Measurements from ENCODE around the gene ANKRD11.

Gene ANKRD11

GRCh38 chr16:89373355-89374110 is 116.8 kb downstream of the ANKRD11 start:
- no peaks in the 10 kb centered on the region for H3K9me3 ChIP-seq (ENCODE audit: insufficient read depth, low read depth, low read length)
- no peaks in the 10 kb centered on the region for H3K27me3 ChIP-seq (ENCODE audit: insufficient read depth, low read length, poor library complexity, severe bottlenecking)
- H3F3A ChIP-seq (ENCODE audit: low read depth), result no peaks in the 10 kb centered on the region
- H3K4me1 ChIP-seq (ENCODE audit: insufficient read depth, low read length, poor library complexity, severe bottlenecking), result no peaks in the 10 kb centered on the region
- H4K20me1 ChIP-seq (ENCODE audit: insufficient read depth, low read length, poor library complexity, severe bottlenecking), result peaks cover 50% of the 10 kb centered on the region
- no peak overlapping the region for H3K4me3 ChIP-seq (ENCODE audit: low read length, poor library complexity, severe bottlenecking)
- peaks cover 97% of the 10 kb centered on the region for H3K79me2 ChIP-seq (ENCODE audit: insufficient read depth, low read length)
- no peak overlapping the region for H3K9ac ChIP-seq (ENCODE audit: low read depth, low read length, poor library complexity, severe bottlenecking)
- H2AFZ ChIP-seq (ENCODE audit: low read length), result no peak overlapping the region
- H3K9me2 ChIP-seq (replicated peaks; ENCODE audit: low read depth, low read length), result no peaks in the 10 kb centered on the region
- H3K4me2 ChIP-seq (ENCODE audit: low read depth, low read length, poor library complexity, severe bottlenecking), result no peak overlapping the region
- TF ChIP-seq CTCF (conservative IDR thresholded peaks at IDR 0.05; ENCODE audit: low read length), result no peak
- TF ChIP-seq EZH2phosphoT487 (IDR thresholded peaks at IDR 0.05; ENCODE audit: borderline replicate concordance), result no peak
- H3K36me3 ChIP-seq (ENCODE audit: insufficient read depth, low read length), result peaks cover 3% of the 10 kb centered on the region; the same call in 1 of the 2 replicates

- Histone ChIP-seq H3K4me1 (ENCODE audit: insufficient read depth, low read length, poor library complexity, severe bottlenecking) (no peaks in the 10 kb centered on the region), H3K27me3 (ENCODE audit: insufficient read depth, low read length, poor library complexity, severe bottlenecking) (no peaks in the 10 kb centered on the region), H3K4me3 (ENCODE audit: low read length, poor library complexity, severe bottlenecking) (no peak overlapping the region), H3K9me3 (ENCODE audit: insufficient read depth, low read depth, low read length) (no peaks in the 10 kb centered on the region), H3K9ac (ENCODE audit: low read depth, low read length, poor library complexity, severe bottlenecking) (no peak overlapping the region), H4K20me1 (ENCODE audit: insufficient read depth, low read length, poor library complexity, severe bottlenecking) (peaks cover 49% of the 10 kb centered on the region), H2AFZ (ENCODE audit: low read length) (no peak overlapping the region), H3K79me2 (ENCODE audit: insufficient read depth, low read length) (peaks cover 97% of the 10 kb centered on the region), H3K9me2 (replicated peaks; ENCODE audit: low read depth, low read length) (no peaks in the 10 kb centered on the region), H3F3A (ENCODE audit: low read depth) (no peaks in the 10 kb centered on the region), H3K36me3 (ENCODE audit: insufficient read depth, low read length) (peaks cover 3% of the 10 kb centered on the region; the same call in 1 of the 2 replicates), H3K4me2 (ENCODE audit: low read depth, low read length, poor library complexity, severe bottlenecking) (no peak overlapping the region)
- no peak for TF ChIP-seq CTCF (conservative IDR thresholded peaks at IDR 0.05; ENCODE audit: low read length)
These were observed 118.3 kb downstream of the ANKRD11 start for GRCh38 chr16:89371968-89372634.

DNA sequence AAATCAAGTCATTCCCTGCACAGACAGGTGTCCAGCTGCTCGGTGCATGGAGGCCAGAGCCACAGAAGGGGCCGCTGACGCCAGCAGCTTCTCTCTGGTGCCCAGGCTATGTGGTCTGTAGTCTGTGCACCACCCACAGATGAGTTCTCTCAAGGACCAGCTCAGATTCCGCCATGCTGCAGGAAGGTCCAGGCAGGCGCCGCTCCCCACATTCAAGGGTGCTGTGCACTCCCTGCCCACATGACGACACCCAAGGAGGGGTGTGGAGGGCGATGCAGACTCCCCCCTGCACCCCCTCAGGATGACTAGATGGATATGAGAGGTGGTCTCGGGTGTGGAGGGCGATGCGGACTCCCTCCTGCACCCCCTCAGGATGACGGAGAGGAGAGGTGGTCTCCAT is 119.0 kb downstream of the ANKRD11 start:
- H3K9ac ChIP-seq (ENCODE audit: low read depth, low read length, poor library complexity, severe bottlenecking), result no peak overlapping the region
- H3F3A ChIP-seq (ENCODE audit: low read depth), result no peaks in the 10 kb centered on the region
- peaks cover 97% of the 10 kb centered on the region for H3K79me2 ChIP-seq (ENCODE audit: insufficient read depth, low read length)
- H3K9me3 ChIP-seq (ENCODE audit: insufficient read depth, low read depth, low read length), result no peaks in the 10 kb centered on the region
- no peak overlapping the region for H3K4me3 ChIP-seq (ENCODE audit: low read length, poor library complexity, severe bottlenecking)
- peaks cover 3% of the 10 kb centered on the region; the same call in 1 of the 2 replicates for H3K36me3 ChIP-seq (ENCODE audit: insufficient read depth, low read length)
- peaks cover 50% of the 10 kb centered on the region for H4K20me1 ChIP-seq (ENCODE audit: insufficient read depth, low read length, poor library complexity, severe bottlenecking)
- TF ChIP-seq CTCF (conservative IDR thresholded peaks at IDR 0.05; ENCODE audit: low read length), result no peak
- no peak for TF ChIP-seq EZH2phosphoT487 (IDR thresholded peaks at IDR 0.05; ENCODE audit: borderline replicate concordance)
- H3K9me2 ChIP-seq (replicated peaks; ENCODE audit: low read depth, low read length), result no peaks in the 10 kb centered on the region
- H2AFZ ChIP-seq (ENCODE audit: low read length), result no peak overlapping the region
- H3K27me3 ChIP-seq (ENCODE audit: insufficient read depth, low read length, poor library complexity, severe bottlenecking), result no peaks in the 10 kb centered on the region
- H3K4me1 ChIP-seq (ENCODE audit: insufficient read depth, low read length, poor library complexity, severe bottlenecking), result no peaks in the 10 kb centered on the region
- no peak overlapping the region for H3K4me2 ChIP-seq (ENCODE audit: low read depth, low read length, poor library complexity, severe bottlenecking)

Data from Loucy (cell line).